Keratinocyte (primary cell): Measurements from ENCODE around the gene ASPSCR1. TPM values are rescaled to one million over a fixed set of nuclear protein-coding genes. Genes with fewer than 3 reads are reported as not detected.

Source experiments
- DNase-seq: peaks from one replicate; pipeline ENCODE4 v3.0.0-alpha.2; 2011; ENCODE audit warnings: low read depth, missing footprints, low spot score
- FAIRE-seq: peaks from 2 replicates; lab custom pipeline; 2011; peaks lifted over from hg19 to GRCh38; lab: Jason Lieb, UNC
- H2AFZ ChIP-seq: 2 replicates; pipeline ENCODE4 v1.6.0; 2012; ENCODE audit warnings: low read length, control low read depth, inconsistent platforms; ENCODE audit not compliant: control insufficient read depth
- H3K27ac ChIP-seq: 2 replicates; pipeline ENCODE4 v1.5.1; 2011; ENCODE audit warnings: low read length; ENCODE audit not compliant: control insufficient read depth, insufficient read depth
- H3K27me3 ChIP-seq: 3 replicates; pipeline ENCODE4 v1.6.0; 2011; ENCODE audit warnings: low read length; ENCODE audit not compliant: control insufficient read depth, insufficient read depth; ENCODE audit errors: extremely low read depth
- H3K36me3 ChIP-seq, 2 experiments: 2 replicates in 1 of 2; 3 replicates in 1 of 2; pipeline ENCODE4 v1.5.1; 2011; ENCODE audit warnings: low read length in 2 of 2, mild to moderate bottlenecking in 1 of 2; ENCODE audit not compliant: control insufficient read depth in 2 of 2, insufficient read depth in 2 of 2; ENCODE audit errors: extremely low read depth in 1 of 2
- H3K4me1 ChIP-seq: 3 replicates; pipeline ENCODE4 v1.5.1; 2011; ENCODE audit warnings: low read length; ENCODE audit not compliant: control insufficient read depth, insufficient read depth; ENCODE audit errors: extremely low read depth
- H3K4me2 ChIP-seq: 3 replicates; pipeline ENCODE4 v1.6.0; 2011; ENCODE audit warnings: low read depth, low read length; ENCODE audit not compliant: control insufficient read depth, insufficient read depth; ENCODE audit errors: extremely low read depth
- H3K4me3 ChIP-seq, 3 experiments: fragments of 200-600 bp in 1 of 3; sonication (generic) in 1 of 3; 2 replicates in 2 of 3; 3 replicates in 1 of 3; pipeline ENCODE4 v1.5.1; 2011 to 2016; ENCODE audit warnings: low read length in 3 of 3, mild to moderate bottlenecking in 3 of 3, control low read depth in 2 of 3, inconsistent platforms in 1 of 3, low read depth in 1 of 3, mixed read lengths in 1 of 3, mixed run types in 1 of 3, moderate library complexity in 1 of 3; ENCODE audit not compliant: control insufficient read depth in 2 of 3, insufficient read depth in 2 of 3; ENCODE audit errors: extremely low read depth in 1 of 3
- H3K79me2 ChIP-seq: 2 replicates; pipeline ENCODE4 v1.6.0; 2012; ENCODE audit warnings: low read length; ENCODE audit not compliant: control insufficient read depth, insufficient read depth
- H3K9ac ChIP-seq: 3 replicates; pipeline ENCODE4 v1.6.0; 2011; ENCODE audit warnings: low read length; ENCODE audit not compliant: control insufficient read depth, insufficient read depth; ENCODE audit errors: extremely low read depth
- H3K9me1 ChIP-seq: 3 replicates; pipeline ENCODE4 v1.6.0; 2011; ENCODE audit warnings: low read length; ENCODE audit not compliant: control insufficient read depth, insufficient read depth; ENCODE audit errors: extremely low read depth
- H3K9me3 ChIP-seq: 2 replicates; pipeline ENCODE4 v1.5.1; 2012; ENCODE audit warnings: low read depth, low read length; ENCODE audit not compliant: control insufficient read depth
- H4K20me1 ChIP-seq: 3 replicates; pipeline ENCODE4 v1.6.0; 2011; ENCODE audit warnings: low read length; ENCODE audit not compliant: control insufficient read depth, insufficient read depth; ENCODE audit errors: extremely low read depth
- EZH2 ChIP-seq: IDR thresholded peaks from one replicate; pipeline ENCODE4 v1.6.1; 2012; ENCODE audit warnings: inconsistent platforms, mild to moderate bottlenecking, low read length, moderate library complexity
- dilution Hi-C: fragments of 300-500 bp; cut with MboI; formaldehyde crosslinking; loops from one replicate; pipeline ENCODE4 v1.7.0; 2020; ENCODE audit warnings: low sequenced_read_pairs; ENCODE audit not compliant: extremely low pct_ligation_motif_present
- polyA plus RNA-seq, 5 experiments: library from polyadenylated mRNA; depleted of rRNA in 3 of 5; stranded (reverse) in 3 of 5; stranded (forward) in 1 of 5; unstranded in 1 of 5; fragments of >200 nt; gene quantifications; 1 replicate in 1 of 5; 2 replicates in 3 of 5; 3 replicates in 1 of 5; pipeline versions ENCODE4 v1.2.1 to v1.2.3, GENCODE V29; 2011 to 2012; ENCODE audit warnings: missing spikeins in 2 of 5, low read depth in 1 of 5, low replicate concordance in 1 of 5
- TF ChIP-seq, protein P1 (sequence below), 3 experiments: IDR thresholded peaks in 1 of 3; conservative IDR thresholded peaks in 1 of 3; optimal IDR thresholded peaks in 1 of 3; 2 replicates in 2 of 3; 3 replicates in 1 of 3; pipeline versions ENCODE3 to v1.5.1; 2011; ENCODE audit warnings: low read length in 3 of 3, mild to moderate bottlenecking in 3 of 3, moderate library complexity in 2 of 3, control low read depth in 1 of 3, inconsistent platforms in 1 of 3; ENCODE audit not compliant: insufficient read depth in 2 of 3; ENCODE audit errors: extremely low read depth in 1 of 3

Gene ASPSCR1
- polyA plus RNA-seq, 1 donor (not counting 4 experiments of a cell fraction or from before 2014, with no cell fraction given), result 5.2 TPM

DNA sequence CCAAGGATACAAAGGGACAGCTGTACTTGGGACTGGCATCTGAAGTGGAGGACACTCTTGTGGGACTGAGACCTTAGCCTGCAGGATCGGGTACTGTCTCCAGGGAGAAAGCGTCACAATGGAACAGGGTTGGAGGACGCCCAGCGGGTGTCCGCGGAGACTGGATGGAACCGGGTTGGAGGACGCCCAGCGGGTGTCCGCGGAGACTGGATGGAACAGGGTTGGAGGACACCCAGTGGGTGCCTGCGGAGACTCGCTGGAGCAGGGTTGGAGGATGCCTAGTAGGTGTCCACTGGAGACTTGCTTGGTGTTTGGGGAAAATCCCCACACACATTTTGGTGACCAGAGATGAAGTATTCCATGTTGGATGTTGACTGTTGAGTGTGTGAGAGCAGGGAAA lies 30.2 kb upstream of the ASPSCR1 start, which contains the start of gene MYADML2:
MYADML2 (minus strand) TSS at position 45 of the 400 bp plus-strand sequence. CDS start 5,492 bp downstream, outside the sequence.
- no peak for TF ChIP-seq EZH2
- TF ChIP-seq, protein P1, sequence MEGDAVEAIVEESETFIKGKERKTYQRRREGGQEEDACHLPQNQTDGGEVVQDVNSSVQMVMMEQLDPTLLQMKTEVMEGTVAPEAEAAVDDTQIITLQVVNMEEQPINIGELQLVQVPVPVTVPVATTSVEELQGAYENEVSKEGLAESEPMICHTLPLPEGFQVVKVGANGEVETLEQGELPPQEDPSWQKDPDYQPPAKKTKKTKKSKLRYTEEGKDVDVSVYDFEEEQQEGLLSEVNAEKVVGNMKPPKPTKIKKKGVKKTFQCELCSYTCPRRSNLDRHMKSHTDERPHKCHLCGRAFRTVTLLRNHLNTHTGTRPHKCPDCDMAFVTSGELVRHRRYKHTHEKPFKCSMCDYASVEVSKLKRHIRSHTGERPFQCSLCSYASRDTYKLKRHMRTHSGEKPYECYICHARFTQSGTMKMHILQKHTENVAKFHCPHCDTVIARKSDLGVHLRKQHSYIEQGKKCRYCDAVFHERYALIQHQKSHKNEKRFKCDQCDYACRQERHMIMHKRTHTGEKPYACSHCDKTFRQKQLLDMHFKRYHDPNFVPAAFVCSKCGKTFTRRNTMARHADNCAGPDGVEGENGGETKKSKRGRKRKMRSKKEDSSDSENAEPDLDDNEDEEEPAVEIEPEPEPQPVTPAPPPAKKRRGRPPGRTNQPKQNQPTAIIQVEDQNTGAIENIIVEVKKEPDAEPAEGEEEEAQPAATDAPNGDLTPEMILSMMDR (optimal IDR thresholded peaks at IDR 0.05 in 1 of 3, IDR thresholded peaks at IDR 0.05 in 1 of 3, conservative IDR thresholded peaks at IDR 0.05 in 1 of 3; ENCODE audit: extremely low read depth in 1 of 3, insufficient read depth in 2 of 3, low read length in 3 of 3), result no peak
- no peak for FAIRE-seq
- Histone ChIP-seq H3K9ac (no peak within 1 kb of the TSS), H3K27ac (no peak within 1 kb of the TSS), H3K36me3 (no peaks in the 10 kb centered on the region), H3K9me1 (no peaks in the 10 kb centered on the region), H3K79me2 (no peaks in the 10 kb centered on the region), H3K4me2 (no peak within 1 kb of the TSS), H3K9me3 (no peaks in the 10 kb centered on the region), H3K27me3 (peaks cover 10% of the 10 kb centered on the region), H3K4me1 (no peaks in the 10 kb centered on the region), H3K4me3 (no peak within 1 kb of the TSS), H4K20me1 (no peaks in the 10 kb centered on the region), H2AFZ (no peak within 1 kb of the TSS)
- dilution Hi-C loops, result no loop called here
- no peak for DNase-seq

DNA sequence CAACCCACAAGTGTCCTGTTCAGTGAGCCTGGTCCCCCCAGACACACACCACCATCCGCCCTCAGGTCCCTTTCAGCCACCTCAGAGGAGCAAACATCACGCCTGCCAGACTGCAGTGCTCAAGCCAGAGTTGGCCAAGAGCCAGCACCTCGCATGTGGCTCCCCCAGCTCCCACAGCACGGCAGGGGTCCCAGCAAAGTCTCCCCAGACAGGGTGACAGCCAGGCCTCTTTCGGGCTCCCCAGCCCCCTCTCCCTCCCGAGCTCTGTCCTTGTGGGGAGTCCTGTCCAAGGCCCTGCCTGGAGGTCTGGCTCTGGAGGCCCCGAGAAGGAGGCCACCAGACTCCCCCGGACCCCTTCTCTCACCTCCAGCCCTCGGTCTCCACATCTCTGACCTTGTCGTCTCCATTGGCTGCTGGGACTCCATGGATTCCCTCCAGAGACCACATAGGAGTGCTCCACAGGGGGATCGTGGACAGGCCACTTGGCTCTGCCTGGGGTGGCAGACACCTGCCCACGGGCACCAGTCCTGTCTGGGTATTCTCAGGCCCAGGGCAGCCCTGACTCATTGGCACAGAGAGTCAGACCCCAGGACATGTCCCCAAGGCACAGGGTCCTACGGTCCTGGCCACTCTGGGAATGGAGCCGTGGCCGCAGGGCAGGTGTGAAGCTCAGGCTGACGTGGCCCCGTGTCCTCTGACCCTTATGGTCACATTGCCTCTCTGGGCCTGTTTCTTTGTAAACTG lies 28.6 kb upstream of the ASPSCR1 start:
- Histone ChIP-seq H3K9me3 (no peaks in the 10 kb centered on the region), H3K9me1 (no peaks in the 10 kb centered on the region), H2AFZ (no peak overlapping the region), H3K27me3 (peaks cover 7% of the 10 kb centered on the region), H3K4me2 (no peak overlapping the region), H3K27ac (no peak overlapping the region), H3K79me2 (no peaks in the 10 kb centered on the region), H3K9ac (no peak overlapping the region), H3K4me3 (no peak overlapping the region), H3K4me1 (no peaks in the 10 kb centered on the region), H3K36me3 (no peaks in the 10 kb centered on the region), H4K20me1 (no peaks in the 10 kb centered on the region)
- no peak for TF ChIP-seq EZH2
- TF ChIP-seq, protein P1 (optimal IDR thresholded peaks at IDR 0.05 in 1 of 3, IDR thresholded peaks at IDR 0.05 in 1 of 3, conservative IDR thresholded peaks at IDR 0.05 in 1 of 3; ENCODE audit: extremely low read depth in 1 of 3, insufficient read depth in 2 of 3, low read length in 3 of 3), result no peak
- FAIRE-seq, result no peak
- dilution Hi-C loops, result no loop called here
- DNase-seq, result no peak
